ENCODE measurements around the gene ZNF683.

DNA sequence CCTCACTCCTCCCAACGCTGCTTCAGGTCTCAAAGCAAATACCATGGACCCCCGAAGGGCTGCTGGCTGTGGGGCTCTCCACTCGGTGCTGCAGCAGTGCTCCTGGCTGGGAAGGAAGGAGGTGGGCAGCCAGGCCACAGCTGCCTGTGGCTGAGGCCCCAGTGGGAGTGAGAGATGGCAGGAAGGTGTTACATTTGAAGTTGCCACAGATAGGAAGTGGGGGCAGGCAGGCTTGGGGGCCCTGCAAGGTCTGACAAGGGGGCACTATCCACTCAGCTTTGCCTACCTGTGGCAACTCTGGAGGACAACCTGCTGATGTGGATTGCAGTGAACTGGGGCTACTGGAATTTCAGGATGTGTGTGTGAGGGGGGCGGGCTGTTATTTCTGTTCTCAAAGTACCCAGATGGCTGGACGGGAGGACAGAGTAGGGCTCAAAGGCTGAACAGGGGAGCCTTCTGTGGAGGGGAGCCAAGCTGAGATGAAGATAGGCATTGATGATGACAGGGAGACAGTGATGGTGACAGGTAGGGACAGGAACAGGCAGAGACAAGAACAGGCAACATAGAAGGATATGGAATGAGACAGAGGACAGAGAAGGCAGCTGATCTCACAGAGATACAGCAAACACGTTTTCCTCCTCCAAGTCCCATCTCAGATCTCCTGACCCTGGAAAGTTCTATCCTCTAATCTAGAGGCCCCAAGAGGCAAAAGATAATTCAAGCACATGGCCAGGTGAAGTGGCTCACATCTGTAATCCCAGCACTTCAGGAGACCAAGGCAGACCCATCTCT lies 1.8 kb downstream of the ZNF683 start:
- TF ChIP-seq FOS (IDR thresholded peaks at IDR 0.05; ENCODE audit: borderline replicate concordance, insufficient read depth, low read length) = no peak
- TF ChIP-seq POLR2AphosphoS5 (IDR thresholded peaks at IDR 0.05; ENCODE audit: insufficient read depth, low read depth, low read length) = no peak
- no peak for TF ChIP-seq CTCF (IDR thresholded peaks at IDR 0.05; ENCODE audit: extremely low read depth in 1 of 2, insufficient read depth in 1 of 2, low read depth in 1 of 2, low read length in 2 of 2)
- TF ChIP-seq POLR2A (IDR thresholded peaks at IDR 0.05; ENCODE audit: low read depth, low read length) = no peak
- no peak for TF ChIP-seq JUN (IDR thresholded peaks at IDR 0.05; ENCODE audit: borderline replicate concordance, insufficient read depth, insufficient read length, low read depth)

Data from endothelial cell of umbilical vein (primary cell).